Activated T-helper 1 cell treated with anti-CD3 and anti-CD28 coated beads, Interleukin-12 subunit alpha, Interleukin-12 subunit beta, Interleukin-2, Interleukin-4 antibody, amounts not matched to agents 30 ng/mL and 10 ng/mL and 1 ng/mL, durations not matched to agents 14 hours and 24 hours and 36 hours (primary cell): ENCODE measurements around the gene DPM1. TPM values are rescaled to one million over a fixed set of nuclear protein-coding genes. Genes with fewer than 3 reads are reported as not detected.

ENCODE experiments used
- DNase-seq: peaks from one replicate; pipeline ENCODE4 v3.0.0; 2021; ENCODE audit warnings: low spot score
- H3K27ac Mint-ChIP-seq: one replicate; pipeline ENCODE4 v1.8.0; 2021; ENCODE audit warnings: mild to moderate bottlenecking, mixed read lengths
- H3K27me3 Mint-ChIP-seq: one replicate; pipeline ENCODE4 v1.8.0; 2022; ENCODE audit warnings: mild to moderate bottlenecking, moderate library complexity, mixed read lengths; ENCODE audit not compliant: insufficient read depth
- H3K36me3 Mint-ChIP-seq: one replicate; pipeline ENCODE4 v1.8.0; 2021; ENCODE audit warnings: low read depth, mixed read lengths
- H3K4me1 Mint-ChIP-seq: one replicate; pipeline ENCODE4 v1.8.0; 2021; ENCODE audit warnings: low read depth, mixed read lengths
- H3K4me3 Mint-ChIP-seq: one replicate; pipeline ENCODE4 v1.8.0; 2021; ENCODE audit warnings: mild to moderate bottlenecking, moderate library complexity, mixed read lengths
- H3K9me3 Mint-ChIP-seq: one replicate; pipeline ENCODE4 v1.8.0; 2021; ENCODE audit warnings: mixed read lengths
- intact Hi-C: fragments of 100-400 bp; cut with micrococcal nuclease; formaldehyde crosslinking; loops from one replicate; pipeline ENCODE4 v1.15.1; 2024
- total RNA-seq: library from RNA; stranded (reverse); gene quantifications from 2 replicates; pipeline ENCODE4 v1.2.3, GENCODE V29; 2022

Gene DPM1
- total RNA-seq, 1 donor from 2014 or later: 54.6 TPM

GRCh38 chr20:50932691-50933280 is 25.5 kb downstream of the DPM1 start:
- Mint-ChIP-seq H3K36me3 (peaks cover 55% of the 10 kb centered on the region), H3K4me1 (peaks cover 38% of the 10 kb centered on the region), H3K9me3 (no peaks in the 10 kb centered on the region), H3K27ac (peak overlapping the region; percentile 86), H3K4me3 (no peak overlapping the region), H3K27me3 (no peaks in the 10 kb centered on the region)
- DNase-seq: no peak
- intact Hi-C loops: loop anchor here (10.0 kb wide), 1 partner anchor 1658 kb away; the partner anchor contains the start of gene ZNFX1

- intact Hi-C loops: loop anchor here (10.0 kb wide), 1 partner anchor 1657 kb away; the partner anchor contains the start of gene ZNFX1
- no peak for DNase-seq
- Mint-ChIP-seq H3K4me3 (peak overlapping the region; percentile 86), H3K4me1 (peaks cover 45% of the 10 kb centered on the region), H3K27ac (peak overlapping the region; percentile 86), H3K36me3 (peaks cover 58% of the 10 kb centered on the region), H3K9me3 (no peaks in the 10 kb centered on the region), H3K27me3 (no peaks in the 10 kb centered on the region)
These were observed 26.3 kb downstream of the DPM1 start for GRCh38 chr20:50932016-50932485.

GRCh38 chr20:50931306-50932015 is 26.9 kb downstream of the DPM1 start, which contains the start of gene ADNP:
Gene ADNP (minus strand): TSS chr20:50931437. CDS start chr20:50903996, 27,441 bp downstream.
- H3K4me3 Mint-ChIP-seq: peak within 1 kb of the TSS; percentile 87
- H3K9me3 Mint-ChIP-seq: no peaks in the 10 kb centered on the region
- peaks cover 57% of the 10 kb centered on the region for H3K36me3 Mint-ChIP-seq
- intact Hi-C loops: loop anchor here (1.0 to 10.0 kb wide), 4 partner anchors 27 to 1657 kb away; partner anchors contain the start of genes DPM1, MOCS3, PARD6B and ZNFX1
- DNase-seq: peak; percentile 83
- no peaks in the 10 kb centered on the region for H3K27me3 Mint-ChIP-seq
- H3K4me1 Mint-ChIP-seq: peaks cover 51% of the 10 kb centered on the region
- peak within 1 kb of the TSS; percentile 95 for H3K27ac Mint-ChIP-seq

DNA sequence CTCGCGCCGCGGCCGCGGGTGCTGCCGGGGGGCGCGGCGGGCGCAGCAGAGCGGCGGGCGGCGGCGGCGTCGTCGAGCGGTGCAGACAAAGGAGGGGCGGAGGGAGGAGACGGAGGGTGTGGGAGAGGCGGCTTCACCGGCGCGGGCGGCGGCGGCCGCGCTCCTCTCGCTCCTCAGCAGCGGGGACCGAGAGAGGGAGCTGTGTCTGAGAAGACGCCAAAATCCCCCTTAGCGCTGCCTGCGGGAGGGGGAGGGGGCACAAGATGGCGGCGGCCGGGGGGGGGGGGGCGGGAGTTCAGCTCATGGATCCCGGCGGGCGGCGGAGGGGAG is 27.4 kb downstream of the DPM1 start:
- Mint-ChIP-seq H3K36me3 (peaks cover 53% of the 10 kb centered on the region), H3K4me3 (peak overlapping the region; percentile 86), H3K27ac (peak overlapping the region; percentile 78), H3K27me3 (no peaks in the 10 kb centered on the region), H3K4me1 (peaks cover 53% of the 10 kb centered on the region), H3K9me3 (no peaks in the 10 kb centered on the region)
- intact Hi-C loops: loop anchor here (1.0 to 10.0 kb wide), 4 partner anchors 27 to 1656 kb away; partner anchors contain the start of genes DPM1, MOCS3, PARD6B and ZNFX1
- DNase-seq: no peak

DNA sequence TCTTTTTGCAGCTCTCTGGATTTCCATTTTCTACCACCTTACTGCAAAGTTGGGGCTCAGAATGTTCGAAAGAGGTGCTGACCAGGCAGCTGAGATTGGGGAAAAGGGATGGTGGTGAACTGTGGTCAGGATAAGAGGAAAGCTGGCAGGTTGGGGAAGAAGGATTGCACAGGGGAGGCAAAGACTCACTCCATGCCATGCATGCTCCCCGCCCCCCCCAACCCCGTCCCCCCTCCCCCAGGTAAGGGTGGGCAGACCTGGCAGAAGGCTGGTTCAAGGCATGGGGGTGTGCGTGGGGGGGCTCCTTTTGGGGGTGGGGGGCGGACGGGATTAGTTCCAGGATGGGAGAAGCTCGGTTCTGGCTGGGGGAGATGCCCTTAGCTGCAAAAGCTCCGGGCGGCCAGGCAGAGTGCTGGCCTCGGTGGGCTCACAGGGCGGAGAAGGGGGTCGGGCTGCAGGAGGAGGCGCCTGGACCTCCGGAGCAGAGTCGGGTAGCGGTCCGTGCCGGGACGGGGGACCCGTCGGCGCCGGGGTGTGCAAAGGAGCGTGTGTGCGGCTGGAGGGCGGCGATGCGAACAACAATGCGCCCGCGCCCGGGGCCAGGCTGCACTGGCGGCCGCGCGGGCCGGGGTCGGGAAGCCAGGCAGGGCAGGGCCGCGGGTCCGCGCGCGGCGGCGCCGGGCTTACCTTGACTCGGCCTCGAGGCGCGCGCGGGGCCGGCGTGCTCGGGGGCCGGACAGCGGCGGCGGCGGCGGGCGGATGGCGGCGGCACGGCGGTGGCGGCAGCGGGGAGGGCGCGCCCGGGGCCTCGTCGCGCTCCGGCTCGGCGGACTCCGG is 28.0 kb downstream of the DPM1 start:
- Mint-ChIP-seq H3K36me3 (peaks cover 55% of the 10 kb centered on the region), H3K27me3 (no peaks in the 10 kb centered on the region), H3K4me1 (peaks cover 58% of the 10 kb centered on the region), H3K9me3 (no peaks in the 10 kb centered on the region), H3K27ac (peak overlapping the region; percentile 95), H3K4me3 (peak overlapping the region; percentile 95)
- DNase-seq: peak; percentile 11
- intact Hi-C loops: loop anchor here (10.0 kb wide), 1 partner anchor 1656 kb away; the partner anchor contains the start of gene ZNFX1

- Mint-ChIP-seq H3K36me3 (peaks cover 57% of the 10 kb centered on the region), H3K4me1 (peaks cover 66% of the 10 kb centered on the region), H3K27ac (peak overlapping the region; percentile 95), H3K9me3 (no peaks in the 10 kb centered on the region), H3K4me3 (peak overlapping the region; percentile 95), H3K27me3 (no peaks in the 10 kb centered on the region)
- peak; percentile 91 for DNase-seq
- intact Hi-C loops: loop anchor here (1.0 to 10.0 kb wide), 5 partner anchors 15 to 1655 kb away; partner anchors contain the start of gene ZNFX1
These were observed 28.8 kb downstream of the DPM1 start for GRCh38 chr20:50929299-50930138.

- peak overlapping the region; percentile 34 for H3K27ac Mint-ChIP-seq
- intact Hi-C loops: no loop called here
These were observed 29.9 kb downstream of the DPM1 start for GRCh38 chr20:50928469-50928868.

GRCh38 chr20:50926530-50926929 is 31.8 kb downstream of the DPM1 start:
- Mint-ChIP-seq H3K4me1 (peaks cover 55% of the 10 kb centered on the region), H3K27ac (no peak overlapping the region), H3K4me3 (no peak overlapping the region), H3K27me3 (no peaks in the 10 kb centered on the region), H3K36me3 (peaks cover 47% of the 10 kb centered on the region), H3K9me3 (no peaks in the 10 kb centered on the region)
- DNase-seq: no peak
- intact Hi-C loops: no loop called here

More at GRCh38 chr20:50928469-50928868, 29.9 kb downstream of the DPM1 start:
- peak overlapping the region; percentile 95 for H3K4me3 Mint-ChIP-seq
- H3K36me3 Mint-ChIP-seq: peaks cover 54% of the 10 kb centered on the region
- H3K27me3 Mint-ChIP-seq: no peaks in the 10 kb centered on the region
- H3K9me3 Mint-ChIP-seq: no peaks in the 10 kb centered on the region
- H3K4me1 Mint-ChIP-seq: peaks cover 66% of the 10 kb centered on the region
- no peak for DNase-seq

- intact Hi-C loops: no loop called here
- peaks cover 45% of the 10 kb centered on the region for H3K36me3 Mint-ChIP-seq
These were observed 33.9 kb downstream of the DPM1 start for GRCh38 chr20:50924261-50924920.

GRCh38 chr20:50921803-50922501 is 36.4 kb downstream of the DPM1 start:
- H3K36me3 Mint-ChIP-seq: peaks cover 34% of the 10 kb centered on the region
- H3K9me3 Mint-ChIP-seq: no peaks in the 10 kb centered on the region
- peak overlapping the region; percentile 29 for H3K27ac Mint-ChIP-seq

More at GRCh38 chr20:50924261-50924920, 33.9 kb downstream of the DPM1 start:
- Mint-ChIP-seq H3K27me3 (no peaks in the 10 kb centered on the region), H3K9me3 (no peaks in the 10 kb centered on the region), H3K4me1 (peaks cover 62% of the 10 kb centered on the region), H3K27ac (no peak overlapping the region), H3K4me3 (no peak overlapping the region)
- DNase-seq: no peak

GRCh38 chr20:50920997-50921396 is 37.3 kb downstream of the DPM1 start:
- peaks cover 35% of the 10 kb centered on the region for H3K36me3 Mint-ChIP-seq
- no peaks in the 10 kb centered on the region for H3K27me3 Mint-ChIP-seq
- H3K27ac Mint-ChIP-seq: no peak overlapping the region

More at GRCh38 chr20:50921803-50922501, 36.4 kb downstream of the DPM1 start:
- Mint-ChIP-seq H3K4me1 (peaks cover 54% of the 10 kb centered on the region), H3K4me3 (no peak overlapping the region), H3K27me3 (no peaks in the 10 kb centered on the region)
- intact Hi-C loops: no loop called here
- DNase-seq: no peak

More at GRCh38 chr20:50920997-50921396, 37.3 kb downstream of the DPM1 start:
- Mint-ChIP-seq H3K9me3 (no peaks in the 10 kb centered on the region), H3K4me1 (peaks cover 57% of the 10 kb centered on the region), H3K4me3 (no peak overlapping the region)
- DNase-seq: no peak
- intact Hi-C loops: no loop called here
